Large intestine (tissue), 3 donors: Measurements from ENCODE around the gene ALKBH5. TPM values are rescaled to one million over a fixed set of nuclear protein-coding genes. Genes with fewer than 3 reads are reported as not detected.
"Not testable (repeated sequence)": the region's sequence is repeated elsewhere in the genome, so short reads cannot be mapped to it uniquely, and the experiment has no call there.

Source experiments
- DNase-seq, 2 donors: peaks; one replicate each; pipeline versions ENCODE4 v3.0.0 to v3.0.0-alpha.2; 2013
- H3K27ac ChIP-seq: one replicate; pipeline ENCODE4 v1.5.1; 2013; ENCODE audit warnings: low read length
- H3K27me3 ChIP-seq: 2 replicates; pipeline ENCODE4 v1.6.1; 2013; ENCODE audit warnings: low read length; ENCODE audit not compliant: control insufficient read depth, insufficient read depth
- H3K36me3 ChIP-seq: 2 replicates; pipeline ENCODE4 v1.6.1; 2013; ENCODE audit warnings: low read length; ENCODE audit not compliant: control insufficient read depth, insufficient read depth
- H3K4me1 ChIP-seq: one replicate; pipeline ENCODE4 v1.6.1; 2013; ENCODE audit warnings: low read length; ENCODE audit not compliant: control insufficient read depth, insufficient read depth
- H3K4me3 ChIP-seq: one replicate; pipeline ENCODE4 v1.5.1; 2013; ENCODE audit warnings: low read length
- H3K9me3 ChIP-seq: one replicate; pipeline ENCODE4 v1.6.1; 2013; ENCODE audit warnings: mild to moderate bottlenecking, low read depth, low read length, moderate library complexity; ENCODE audit not compliant: control insufficient read depth
- WGBS: methylation state at CpG from one replicate; pipeline ENCODE4 v1.1.5; 2013; ENCODE audit warnings: low lambda C conversion rate; ENCODE audit not compliant: insufficient coverage; 5-methylcytosine and 5-hydroxymethylcytosine counted together
- polyA plus RNA-seq: library from polyadenylated mRNA; unstranded; fragments of 120-200 nt; gene quantifications from one replicate; pipeline ENCODE4 v1.2.1, GENCODE V29; 2013

Gene ALKBH5
- polyA plus RNA-seq, 1 donor, result 59.0 TPM

DNA sequence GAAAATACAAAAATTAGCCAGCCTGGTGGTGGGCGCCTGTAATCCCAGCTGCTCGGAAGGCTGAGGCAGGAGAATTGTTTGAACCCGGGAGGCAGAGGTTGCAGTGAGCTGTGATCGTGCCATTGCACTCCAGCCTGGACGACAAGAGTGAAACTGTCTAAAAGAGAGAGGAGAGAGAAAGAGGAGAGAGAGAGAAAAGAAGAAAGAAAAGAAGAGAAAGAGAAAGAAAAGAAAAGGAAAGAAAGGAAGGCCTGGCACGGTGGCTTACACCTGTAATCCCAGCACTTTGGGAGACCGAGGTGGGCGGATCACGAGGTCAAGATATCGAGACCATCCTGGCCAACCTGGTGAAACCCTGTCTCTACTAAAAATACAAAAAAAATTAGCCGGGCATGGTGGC lies 33.3 kb downstream of the ALKBH5 start:
- H3K4me1 ChIP-seq, H3K27me3 ChIP-seq, H3K9me3 ChIP-seq, H3K4me3 ChIP-seq, DNase-seq, H3K27ac ChIP-seq, H3K36me3 ChIP-seq: not testable (repeated sequence)
- 93% methylated on average over 5 of the region's 11 CpGs for WGBS

DNA sequence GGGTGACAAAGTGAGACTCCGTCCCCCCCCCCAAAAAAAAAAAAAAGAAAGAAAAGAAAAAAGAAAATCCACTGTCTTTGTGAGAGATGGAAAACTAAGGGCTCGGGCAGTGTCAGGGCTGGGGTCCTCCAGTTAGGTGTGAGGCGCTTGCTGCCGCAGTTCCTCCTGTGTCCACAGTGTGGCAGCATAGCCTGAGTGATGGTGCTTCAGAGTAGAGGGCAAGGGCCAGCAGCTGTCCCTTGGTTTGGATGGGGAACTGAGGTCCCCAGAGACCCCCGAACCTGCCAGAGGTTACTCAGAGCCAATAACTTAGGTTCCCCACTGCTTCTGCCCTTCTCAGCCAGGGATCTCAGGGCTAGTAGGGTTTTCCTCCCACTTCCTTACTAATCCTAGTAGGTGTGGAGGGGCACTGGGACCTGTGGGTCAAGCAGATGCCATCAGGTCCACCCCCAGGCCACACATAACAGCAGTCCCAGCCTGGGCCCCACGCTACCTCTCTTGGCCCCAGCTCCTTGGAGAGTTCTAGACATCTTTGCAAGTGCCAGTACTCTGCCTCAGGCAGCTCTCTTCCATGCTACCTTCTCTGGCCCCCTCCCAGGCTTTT lies 33.9 kb downstream of the ALKBH5 start:
- peak; percentile 34 to 56 for DNase-seq
- no peaks in the 10 kb centered on the region for H3K27me3 ChIP-seq
- WGBS, result no CpG with 5 or more reads among the region's 6 CpGs

DNA sequence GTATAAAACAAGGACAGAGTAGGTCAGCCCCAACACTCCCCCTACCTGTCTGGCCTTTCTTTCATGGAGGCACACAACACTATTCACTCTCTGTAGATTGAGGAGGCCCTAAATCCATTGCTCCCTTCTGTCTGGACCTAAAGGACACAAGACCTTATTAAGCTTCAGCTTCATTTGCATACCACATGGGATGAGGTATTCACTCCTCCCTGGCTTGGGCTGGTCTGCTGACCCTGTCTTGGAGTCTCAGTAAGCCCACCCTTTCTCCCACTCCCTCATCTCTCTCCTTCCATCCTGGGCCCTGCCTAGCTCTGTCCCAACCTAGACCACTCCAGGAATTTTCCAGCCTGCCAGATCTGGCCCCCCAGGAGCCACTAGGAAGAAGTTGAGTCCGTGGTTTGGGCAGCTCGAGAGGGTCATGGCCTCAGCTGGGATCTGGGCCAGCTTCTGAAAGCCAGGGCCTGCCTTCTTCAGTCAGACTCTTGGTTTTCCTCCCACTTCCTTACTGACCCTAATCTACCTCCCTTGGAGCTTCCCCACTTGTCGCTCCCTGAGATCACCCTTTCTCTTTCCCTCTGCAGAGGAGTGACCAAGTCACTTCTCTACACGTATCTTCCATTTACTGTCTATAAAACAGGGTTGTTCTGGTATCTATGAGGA lies 35.3 kb downstream of the ALKBH5 start:
- no CpG with 5 or more reads among the region's 4 CpGs for WGBS
- Histone ChIP-seq H3K27ac (no peak overlapping the region), H3K27me3 (no peaks in the 10 kb centered on the region), H3K36me3 (no peaks in the 10 kb centered on the region), H3K4me3 (no peak overlapping the region), H3K9me3 (no peaks in the 10 kb centered on the region), H3K4me1 (no peaks in the 10 kb centered on the region)
- DNase-seq, result no peak

More for the DNA sequence above, 33.9 kb downstream of the ALKBH5 start:
- Histone ChIP-seq H3K9me3 (no peaks in the 10 kb centered on the region), H3K27ac (no peak overlapping the region), H3K4me1 (no peaks in the 10 kb centered on the region), H3K36me3 (no peaks in the 10 kb centered on the region), H3K4me3 (no peak overlapping the region)

DNA sequence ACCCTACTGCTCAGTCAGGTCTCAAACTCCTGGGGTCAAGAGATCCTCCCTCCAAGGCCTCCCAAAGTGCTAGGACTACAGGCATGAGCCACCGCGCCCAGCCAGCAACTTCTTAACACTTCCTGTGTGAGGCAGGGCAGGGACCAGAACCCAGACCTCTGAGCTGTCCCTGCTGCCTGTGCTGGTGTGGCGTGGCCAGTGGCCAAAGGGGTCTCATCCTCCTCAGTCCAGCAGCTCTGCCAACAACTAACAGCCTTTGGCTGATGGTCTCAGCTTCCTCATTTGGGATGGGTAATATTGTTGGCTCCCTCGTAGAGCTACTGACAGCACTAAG lies 40.4 kb downstream of the ALKBH5 start:
- Histone ChIP-seq H3K9me3 (no peaks in the 10 kb centered on the region), H3K4me3 (no peak overlapping the region), H3K27ac (no peak overlapping the region), H3K36me3 (no peaks in the 10 kb centered on the region), H3K4me1 (peaks cover 20% of the 10 kb centered on the region), H3K27me3 (no peaks in the 10 kb centered on the region)
- WGBS, result no CpG with 5 or more reads among the region's 4 CpGs
- DNase-seq, result no peak

DNA sequence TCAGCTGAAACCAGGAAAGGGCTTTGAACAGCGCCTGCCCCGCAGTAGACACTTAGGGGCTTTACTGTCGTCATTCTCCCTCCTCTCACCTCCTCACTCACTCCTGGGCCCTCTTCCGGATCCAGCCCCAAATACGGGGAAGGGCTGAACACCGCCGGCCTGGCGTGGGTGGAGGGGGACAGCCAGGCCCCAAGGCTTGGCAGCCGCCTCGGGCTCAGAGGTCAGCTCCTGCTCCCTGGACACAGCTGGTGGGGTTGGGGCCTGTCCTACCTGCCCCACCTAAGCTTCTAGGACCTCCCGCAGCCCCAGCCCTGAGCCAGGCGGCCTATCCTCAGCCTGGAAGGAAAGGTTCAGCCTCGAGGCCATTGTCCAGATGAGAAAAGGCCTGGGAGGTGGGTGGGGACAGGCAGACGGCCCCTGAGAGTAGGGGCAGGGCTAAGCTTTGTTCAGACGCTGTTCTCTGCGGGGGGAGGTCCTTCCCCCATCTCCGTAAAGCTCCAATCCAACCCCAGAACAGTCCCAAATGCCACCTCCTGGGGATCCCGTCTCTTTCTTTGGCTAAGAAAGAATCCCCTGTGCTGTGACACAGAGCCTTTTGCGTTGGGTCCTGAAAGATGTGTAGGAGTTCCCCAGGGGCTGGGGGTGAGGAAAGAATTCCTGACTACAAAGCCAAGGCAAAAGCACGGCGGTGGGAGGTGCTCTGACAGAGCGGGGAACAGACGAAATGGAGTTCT lies 40.9 kb downstream of the ALKBH5 start:
- DNase-seq, result peak in 1 of 2 donors; percentile 17
- no peaks in the 10 kb centered on the region for H3K27me3 ChIP-seq
- no peaks in the 10 kb centered on the region for H3K9me3 ChIP-seq
- H3K4me3 ChIP-seq, result peak overlapping the region; percentile 53
- H3K27ac ChIP-seq, result peak overlapping the region; percentile 44
- peaks cover 20% of the 10 kb centered on the region for H3K4me1 ChIP-seq
- WGBS, result no CpG with 5 or more reads among the region's 23 CpGs
- no peaks in the 10 kb centered on the region for H3K36me3 ChIP-seq

DNA sequence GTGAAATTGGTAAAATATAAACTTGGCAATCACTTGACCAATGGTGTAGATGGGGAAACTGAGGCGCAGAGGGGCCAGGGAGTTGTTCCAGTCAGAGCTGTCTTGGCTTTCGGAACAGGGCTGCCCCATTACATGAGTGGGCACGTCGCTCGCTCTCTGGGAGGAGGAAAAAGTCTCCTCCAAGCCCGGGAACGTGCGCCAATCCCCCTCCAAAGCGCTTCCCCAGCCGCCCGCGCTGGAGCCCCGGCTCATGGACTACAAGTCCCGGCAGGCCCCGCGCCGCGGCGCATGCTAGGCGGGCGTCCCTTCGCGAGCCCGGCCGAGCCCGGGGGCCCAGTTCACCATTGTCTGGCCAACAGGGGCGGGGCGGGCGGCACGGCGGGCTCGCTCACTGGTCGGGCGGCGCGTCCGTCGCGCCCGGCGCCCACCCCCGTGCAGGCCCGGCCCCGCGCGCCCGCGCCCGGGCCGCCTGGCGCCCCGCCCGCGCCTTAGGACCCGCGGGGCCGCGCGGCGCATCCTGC lies 41.6 kb downstream of the ALKBH5 start, which contains the start of gene LLGL1:
Gene LLGL1, plus strand, starts transcription at position 515 of the 521 bp plus-strand sequence. CDS start 48 bp downstream, outside the sequence.
- DNase-seq, result peak; percentile 94 to 97
- Histone ChIP-seq H3K27me3 (no peaks in the 10 kb centered on the region), H3K36me3 (no peaks in the 10 kb centered on the region), H3K27ac (peak within 1 kb of the TSS; percentile 44), H3K4me1 (peaks cover 20% of the 10 kb centered on the region), H3K4me3 (peak within 1 kb of the TSS; percentile 85), H3K9me3 (no peaks in the 10 kb centered on the region)
- no CpG with 5 or more reads among the region's 60 CpGs for WGBS

DNA sequence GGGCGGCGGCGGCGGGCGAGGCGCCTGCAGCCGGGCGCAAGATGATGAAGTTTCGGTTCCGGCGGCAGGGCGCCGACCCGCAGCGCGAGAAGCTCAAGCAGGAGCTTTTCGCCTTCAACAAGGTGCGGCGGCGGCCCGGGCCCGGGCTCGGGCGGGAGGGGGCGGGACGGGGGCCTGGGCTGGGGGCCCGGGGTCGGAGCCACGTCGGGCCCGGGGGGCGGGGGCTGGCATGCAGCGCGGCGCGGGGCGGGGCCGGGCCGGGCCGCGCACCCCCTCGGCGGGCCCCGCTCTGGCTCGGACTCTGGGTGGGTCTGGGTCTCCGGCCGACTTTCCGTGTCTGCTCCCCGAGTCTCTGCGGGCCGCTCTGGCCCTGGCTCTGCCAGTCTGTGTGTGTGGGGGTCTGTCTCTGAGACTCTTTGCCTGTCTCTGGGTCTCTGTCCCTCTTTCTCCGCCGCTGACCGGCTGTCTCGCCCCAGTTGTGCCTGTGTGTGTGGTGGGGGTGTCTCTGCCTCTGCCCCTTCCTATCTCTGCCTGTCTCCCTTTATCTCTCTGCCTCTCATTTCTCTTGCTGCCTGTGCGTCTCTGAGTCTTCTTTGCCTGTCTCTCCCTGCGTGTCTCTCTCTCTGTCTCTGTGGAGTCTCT lies 42.1 kb downstream of the ALKBH5 start:
- Histone ChIP-seq H3K27ac (no peak overlapping the region), H3K4me3 (peak overlapping the region; percentile 85), H3K9me3 (no peaks in the 10 kb centered on the region), H3K36me3 (no peaks in the 10 kb centered on the region), H3K27me3 (no peaks in the 10 kb centered on the region), H3K4me1 (peaks cover 20% of the 10 kb centered on the region)
- DNase-seq, result peak in 1 of 2 donors; percentile 34
- WGBS, result 0% methylated on average over 1 of the region's 57 CpGs

DNA sequence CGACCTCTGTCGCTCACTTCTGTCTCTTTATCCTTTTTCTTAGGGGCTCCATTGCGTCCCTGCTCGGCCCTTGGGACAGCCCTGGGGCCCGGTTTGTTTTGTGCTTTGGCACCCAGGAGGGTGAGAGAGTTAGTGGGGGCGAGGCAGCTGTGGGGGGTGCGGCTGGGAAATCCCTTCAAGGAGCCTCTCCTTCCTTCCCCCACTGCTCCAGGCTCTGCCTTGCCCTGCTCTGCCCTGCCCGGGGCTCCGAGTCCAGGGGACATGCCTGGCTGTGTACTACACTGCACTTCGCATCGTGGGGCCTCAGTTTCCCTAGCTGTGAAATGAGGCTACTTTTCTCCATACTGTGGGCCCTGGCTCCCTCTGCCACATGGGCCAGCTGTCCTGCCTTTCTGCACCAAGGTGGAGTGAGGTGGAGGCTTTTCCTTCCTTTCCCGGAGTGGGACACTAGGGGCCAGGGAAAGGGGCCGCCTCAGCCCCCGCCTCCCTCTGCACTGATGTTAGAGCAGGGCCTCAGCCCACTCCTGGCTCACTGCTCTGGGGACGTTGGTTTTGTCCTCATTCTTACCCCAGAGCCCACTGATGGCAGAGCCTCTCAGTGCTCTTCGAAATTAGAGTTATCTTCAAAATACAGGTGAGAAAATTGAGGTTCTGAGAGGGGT lies 42.8 kb downstream of the ALKBH5 start:
- Histone ChIP-seq H3K4me3 (peak overlapping the region; percentile 85), H3K27ac (no peak overlapping the region), H3K36me3 (no peaks in the 10 kb centered on the region), H3K27me3 (no peaks in the 10 kb centered on the region), H3K9me3 (no peaks in the 10 kb centered on the region), H3K4me1 (peaks cover 20% of the 10 kb centered on the region)
- WGBS, result no CpG with 5 or more reads among the region's 16 CpGs
- DNase-seq, result peak in 1 of 2 donors; percentile 32

DNA sequence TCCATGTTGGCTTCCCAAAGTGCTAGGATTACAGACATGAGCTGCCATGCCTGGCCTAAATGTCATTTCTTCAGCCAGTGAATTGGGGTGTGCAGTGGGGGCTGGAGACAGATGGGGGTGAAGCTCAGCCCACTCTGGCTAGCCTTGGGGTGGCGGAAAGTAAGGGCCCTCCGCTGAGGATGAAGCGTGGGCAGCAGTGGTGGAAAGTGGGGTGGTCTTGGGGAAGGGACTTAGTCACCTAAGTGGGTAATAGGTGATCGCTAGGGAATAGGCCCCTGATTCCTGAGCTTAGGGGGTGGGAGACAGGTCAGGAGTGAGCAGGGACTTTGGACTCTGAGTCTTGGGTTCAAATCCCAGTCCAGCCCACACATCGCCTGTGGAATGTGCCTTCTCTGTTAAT lies 44.0 kb downstream of the ALKBH5 start:
- WGBS, result no CpG with 5 or more reads among the region's 5 CpGs
- Histone ChIP-seq H3K9me3 (no peaks in the 10 kb centered on the region), H3K36me3 (peaks cover 2% of the 10 kb centered on the region), H3K4me3 (no peak overlapping the region), H3K27me3 (no peaks in the 10 kb centered on the region), H3K4me1 (peaks cover 20% of the 10 kb centered on the region), H3K27ac (no peak overlapping the region)
- DNase-seq, result no peak
